Measurements from ENCODE around the gene THTPA. TPM values are rescaled to one million over a fixed set of nuclear protein-coding genes. Genes with fewer than 3 reads are reported as not detected.

THTPA gene
- total and polyA plus RNA-seq, 9 of the 15 experiments (the other 6 are each of a cell fraction or from before 2014, with no cell fraction given) = 2.4 to 8.7 (median 5.2) TPM

GRCh38 chr14:23559010-23559925, 3.2 kb downstream of the THTPA start (continued):
- TF ChIP-seq AFF1 (IDR thresholded peaks at IDR 0.05; ENCODE audit: low read depth in 1 of 2, partially characterized antibody in 2 of 2) (no peak), RBFOX2 (IDR thresholded peaks at IDR 0.05; ENCODE audit: low read depth, low read length) (no peak), ZNF224 (CRISPR knock-in tag; IDR thresholded peaks at IDR 0.05) (no peak), REST (IDR thresholded peaks at IDR 0.05; ENCODE audit: borderline replicate concordance) (peak; percentile 45; the same call in 1 of the 2 replicates), REST (CRISPR knock-in tag; IDR thresholded peaks at IDR 0.05; ENCODE audit: low read depth) (no peak), POLR2G (IDR thresholded peaks at IDR 0.05; ENCODE audit: low read depth, low read length) (no peak), MBD2 (IDR thresholded peaks at IDR 0.05; ENCODE audit: borderline replicate concordance, low read depth) (no peak), GATAD2A (IDR thresholded peaks at IDR 0.05) (no peak), ETV1 (tag; conservative IDR thresholded peaks at IDR 0.05; ENCODE audit: low read depth) (no peak), BMI1 (IDR thresholded peaks at IDR 0.05; ENCODE audit: low read length) (no peak), KDM2B (CRISPR knock-in tag; IDR thresholded peaks at IDR 0.05) (no peak)
